NCI-H146 (cell line): ENCODE measurements around the gene NXPE3.
"Not testable (repeated sequence)": the region's sequence is repeated elsewhere in the genome, so short reads cannot be mapped to it uniquely, and the experiment has no call there.

ENCODE experiments used
- DNase-seq: peaks from one replicate; lab custom pipeline; 2025; lab: John Stamatoyannopoulos, UW

Gene NXPE3

GRCh38 chr3:101851850-101852714 lies 73.1 kb downstream of the NXPE3 start:
- no peak for DNase-seq

DNA sequence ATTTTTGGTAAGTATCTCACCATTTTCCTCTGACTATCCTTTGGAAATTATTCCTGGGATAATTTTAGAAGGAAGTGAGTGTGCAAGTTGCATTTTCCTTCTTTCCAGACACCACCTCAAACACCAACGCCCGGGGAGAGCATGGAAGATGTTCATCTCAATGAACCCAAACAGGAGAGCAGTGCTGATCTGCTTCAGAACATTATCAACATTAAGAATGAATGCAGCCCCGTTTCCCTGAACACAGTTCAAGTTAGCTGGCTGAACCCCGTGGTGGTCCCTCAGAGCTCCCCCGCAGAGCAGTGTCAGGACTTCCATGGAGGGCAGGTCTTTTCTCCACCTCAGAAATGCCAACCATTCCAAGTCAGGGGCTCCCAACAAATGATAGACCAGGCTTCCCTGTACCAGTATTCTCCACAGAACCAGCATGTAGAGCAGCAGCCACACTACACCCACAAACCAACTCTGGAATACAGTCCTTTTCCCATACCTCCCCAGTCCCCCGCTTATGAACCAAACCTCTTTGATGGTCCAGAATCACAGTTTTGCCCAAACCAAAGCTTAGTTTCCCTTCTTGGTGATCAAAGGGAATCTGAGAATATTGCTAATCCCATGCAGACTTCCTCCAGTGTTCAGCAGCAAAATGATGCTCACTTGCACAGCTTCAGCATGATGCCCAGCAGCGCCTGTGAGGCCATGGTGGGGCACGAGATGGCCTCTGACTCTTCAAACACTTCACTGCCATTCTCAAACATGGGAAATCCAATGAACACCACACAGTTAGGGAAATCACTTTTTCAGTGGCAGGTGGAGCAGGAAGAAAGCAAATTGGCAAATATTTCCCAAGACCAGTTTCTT lies 74.2 kb downstream of the NXPE3 start:
- no peak for DNase-seq

DNA sequence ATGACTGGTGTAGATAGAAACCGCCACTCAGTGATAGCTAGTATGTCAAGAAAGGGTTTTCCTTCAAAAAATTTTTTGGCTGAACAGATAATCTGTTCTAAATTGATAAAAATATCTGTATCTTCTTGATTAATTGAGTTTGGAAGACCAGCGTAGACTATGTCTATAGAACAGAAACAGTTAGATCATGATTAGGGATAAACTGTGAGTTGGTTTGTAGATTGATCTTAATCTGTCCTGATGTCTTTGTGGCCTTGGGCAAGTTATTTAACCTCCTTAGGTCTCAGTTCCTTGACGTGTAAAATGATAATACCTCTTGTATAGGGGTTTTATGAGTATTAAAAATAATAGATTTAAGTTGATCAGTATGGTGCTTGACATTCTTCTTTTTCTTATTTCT lies 75.0 kb downstream of the NXPE3 start:
- no peak for DNase-seq

- no peak for DNase-seq
Observed at GRCh38 chr3:101854608-101855304, 75.7 kb downstream of the NXPE3 start.

- DNase-seq = no peak
Observed at GRCh38 chr3:101857301-101857741, 78.3 kb downstream of the NXPE3 start.

DNA sequence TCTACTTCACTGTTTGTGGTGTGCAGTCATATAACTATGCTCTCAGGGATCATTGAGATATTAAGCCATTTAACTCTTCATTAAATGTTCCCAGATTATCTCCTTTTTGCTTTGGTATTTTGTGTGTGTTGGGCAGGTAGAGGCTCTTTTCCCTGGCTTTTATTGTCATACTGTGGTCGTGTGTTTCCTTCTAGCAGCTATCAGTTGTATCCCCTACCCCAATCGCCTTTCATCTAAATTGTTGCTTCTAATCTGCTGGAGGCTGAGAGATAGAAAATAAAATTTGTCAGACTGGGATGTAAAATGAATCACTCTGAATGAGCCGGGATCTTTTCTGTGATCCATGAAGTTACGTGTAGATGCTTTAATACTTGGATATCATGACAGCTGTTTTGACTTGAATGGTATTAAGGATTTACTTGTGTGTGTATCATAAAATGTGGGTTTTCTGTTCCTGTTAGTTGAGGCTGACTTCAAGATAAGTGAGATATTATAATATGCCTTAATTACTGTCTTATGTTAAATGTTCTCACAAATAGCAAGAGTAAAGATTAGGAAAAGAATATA lies 79.5 kb downstream of the NXPE3 start:
- DNase-seq = no peak

DNA sequence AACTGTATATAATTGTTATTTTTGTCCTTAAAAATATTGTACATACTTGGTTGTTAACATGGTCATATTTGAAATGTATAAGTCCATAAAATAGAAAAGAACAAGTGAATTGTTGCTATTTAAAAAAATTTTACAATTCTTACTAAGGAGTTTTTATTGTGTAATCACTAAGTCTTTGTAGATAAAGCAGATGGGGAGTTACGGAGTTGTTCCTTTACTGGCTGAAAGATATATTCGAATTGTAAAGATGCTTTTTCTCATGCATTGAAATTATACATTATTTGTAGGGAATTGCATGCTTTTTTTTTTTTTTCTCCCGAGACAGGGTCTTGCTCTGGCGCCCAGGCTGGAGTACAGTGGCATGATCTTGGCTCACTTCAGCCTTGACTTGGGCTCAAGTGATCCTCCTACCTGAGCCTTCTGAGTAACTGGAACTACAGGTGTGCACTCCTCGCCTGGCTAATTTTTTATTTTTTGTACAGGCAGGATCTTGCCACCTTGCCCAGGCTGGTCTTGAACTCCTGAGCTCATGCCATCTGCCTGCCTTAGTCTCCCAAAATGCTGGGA lies 81.0 kb downstream of the NXPE3 start:
- DNase-seq = no peak

DNA sequence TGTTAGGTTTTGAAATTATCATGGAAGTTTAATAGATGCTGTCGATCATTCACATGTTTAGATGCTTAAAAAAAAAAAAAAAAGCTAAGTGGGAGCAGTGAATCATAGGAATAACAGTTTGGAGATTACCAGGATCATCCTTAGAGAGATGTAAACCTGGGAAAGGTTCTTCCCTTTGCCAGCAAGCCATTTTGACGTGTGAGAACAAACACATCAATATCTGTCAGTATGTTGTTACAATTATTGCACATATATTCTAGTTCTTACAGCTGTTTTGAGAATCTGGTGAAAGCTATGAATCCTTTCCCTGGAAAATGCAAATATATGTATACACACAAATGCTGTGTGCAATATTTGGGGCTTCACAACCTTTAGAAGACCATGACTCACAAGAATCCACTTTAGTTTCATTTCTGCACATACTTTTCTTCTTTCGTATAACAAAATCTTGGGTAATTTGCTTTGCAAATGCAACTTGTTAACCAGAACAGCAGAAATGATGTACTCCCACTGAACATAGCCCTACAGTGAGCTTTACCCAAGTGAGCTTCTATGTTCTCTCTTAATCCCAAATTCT lies 82.3 kb downstream of the NXPE3 start:
- DNase-seq = no peak

DNA sequence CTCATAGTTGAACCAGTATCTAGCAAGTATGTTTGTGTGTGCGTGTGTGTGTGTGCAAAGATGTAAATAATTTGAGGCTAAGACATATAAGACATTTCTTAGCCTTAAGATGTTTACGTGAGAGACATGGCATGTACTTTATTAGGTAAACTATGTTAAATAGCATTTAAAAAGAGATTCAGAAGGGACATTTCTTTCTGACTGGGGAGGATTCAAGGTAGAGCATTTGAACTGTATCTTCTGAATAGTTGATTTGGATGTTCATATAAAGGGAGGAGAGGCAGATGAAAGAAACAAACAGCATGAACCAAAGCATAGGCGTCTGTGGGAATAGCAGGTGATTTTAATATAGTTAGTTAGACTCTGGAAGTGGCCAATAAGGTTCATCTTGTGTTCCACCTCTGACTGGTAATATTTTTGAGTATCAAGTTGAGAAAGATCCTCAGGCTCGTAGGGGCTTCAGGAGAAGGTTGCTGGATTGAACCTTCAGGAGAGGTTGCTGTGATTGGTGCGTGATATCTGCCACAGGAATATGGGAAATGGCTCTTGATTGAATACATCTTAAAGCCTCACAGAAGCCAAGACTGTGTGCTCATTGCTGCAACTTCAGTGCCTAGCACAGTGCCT lies 82.9 kb downstream of the NXPE3 start:
- DNase-seq = no peak

DNA sequence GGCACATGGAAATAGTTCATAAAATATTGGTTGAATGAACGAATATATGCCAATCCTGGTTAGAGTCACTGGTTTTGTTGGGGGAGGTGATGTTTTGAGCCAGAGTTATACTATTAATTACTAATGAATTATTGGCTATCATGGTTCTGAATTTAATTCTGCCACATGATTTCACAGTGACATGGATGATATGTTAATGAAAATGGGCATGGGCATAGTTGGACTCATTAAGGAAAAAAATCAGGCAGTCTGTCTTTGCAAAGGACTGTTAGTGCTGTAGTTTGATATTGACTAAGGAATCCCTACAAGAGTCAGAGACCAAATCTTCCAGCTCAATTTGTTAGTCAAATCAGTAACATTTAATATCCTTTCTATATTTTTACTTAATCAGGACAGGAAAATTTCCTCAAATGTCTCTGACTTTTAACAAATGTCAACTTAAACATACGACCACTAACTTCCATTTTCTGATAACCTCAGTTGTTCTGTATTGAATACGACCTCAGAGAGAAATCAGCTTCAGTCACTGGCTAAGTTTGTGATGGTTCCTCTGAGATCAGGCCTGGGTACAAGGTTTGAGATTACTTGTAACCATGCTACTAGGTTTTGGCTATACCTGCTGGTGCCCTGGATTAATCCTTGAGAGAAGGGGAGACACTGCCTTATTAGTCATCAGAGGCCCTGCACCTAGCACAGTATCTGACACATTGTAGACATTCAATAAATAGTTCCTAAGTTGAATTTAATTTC lies 83.6 kb downstream of the NXPE3 start:
- DNase-seq = no peak

DNA sequence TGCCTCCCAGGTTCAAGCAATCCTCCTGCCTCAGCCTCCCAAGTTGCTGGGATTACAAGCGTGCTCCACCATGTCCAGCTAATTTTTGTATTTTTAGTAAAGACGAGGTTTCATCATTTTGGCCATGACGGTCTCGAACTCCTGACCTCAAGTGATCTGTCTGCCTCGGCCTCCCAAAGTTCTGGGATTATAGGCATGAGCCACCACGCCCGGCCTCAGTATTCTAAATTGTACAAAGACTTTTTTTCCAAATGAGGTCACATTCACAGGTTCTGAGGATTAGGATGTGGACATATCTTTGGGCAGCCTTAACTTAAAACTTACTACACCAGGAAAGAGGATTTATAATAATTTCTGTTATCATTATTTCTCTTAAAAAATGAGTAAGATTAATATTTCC lies 85.9 kb downstream of the NXPE3 start:
- DNase-seq = not testable (repeated sequence)

DNA sequence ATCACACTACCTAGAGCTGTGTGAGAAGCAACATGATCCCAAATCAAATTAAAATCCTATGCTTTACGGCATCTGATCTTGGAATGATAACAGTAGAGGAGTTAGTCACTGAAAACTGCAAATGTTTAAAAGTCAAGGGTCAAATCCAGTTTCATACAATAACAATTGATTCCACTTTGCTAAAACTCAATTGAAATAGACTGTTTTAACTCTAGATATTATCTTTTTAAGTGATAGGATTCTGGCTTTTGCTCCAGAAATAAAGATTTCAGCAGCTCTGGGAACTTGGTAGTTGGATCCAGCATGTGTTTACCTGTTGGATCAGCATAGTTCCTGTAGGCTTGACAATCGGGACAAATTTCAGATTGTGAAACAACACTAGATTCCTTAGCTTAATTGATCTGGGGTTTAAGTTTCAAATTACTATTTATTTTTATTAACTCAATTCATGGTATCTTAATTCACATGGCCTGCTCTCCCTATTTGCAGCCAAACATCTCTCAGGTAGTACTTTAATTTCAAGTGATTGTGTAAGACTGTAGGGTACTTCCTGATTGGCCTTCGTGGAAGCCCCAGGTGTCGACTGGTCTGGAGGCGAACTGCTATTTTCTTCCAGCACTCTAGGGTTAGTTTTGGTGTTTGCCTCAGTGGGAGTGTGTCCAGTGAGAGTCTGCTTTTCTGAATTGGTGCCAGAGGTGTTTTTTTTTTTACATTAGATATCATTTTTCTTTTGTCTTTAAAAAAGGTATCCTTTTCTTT lies 86.9 kb downstream of the NXPE3 start:
- DNase-seq = no peak

GRCh38 chr3:101867511-101867910 lies 88.5 kb downstream of the NXPE3 start:
- no peak for DNase-seq

- no peak for DNase-seq
Observed at GRCh38 chr3:101867996-101868395, 89.0 kb downstream of the NXPE3 start.

DNA sequence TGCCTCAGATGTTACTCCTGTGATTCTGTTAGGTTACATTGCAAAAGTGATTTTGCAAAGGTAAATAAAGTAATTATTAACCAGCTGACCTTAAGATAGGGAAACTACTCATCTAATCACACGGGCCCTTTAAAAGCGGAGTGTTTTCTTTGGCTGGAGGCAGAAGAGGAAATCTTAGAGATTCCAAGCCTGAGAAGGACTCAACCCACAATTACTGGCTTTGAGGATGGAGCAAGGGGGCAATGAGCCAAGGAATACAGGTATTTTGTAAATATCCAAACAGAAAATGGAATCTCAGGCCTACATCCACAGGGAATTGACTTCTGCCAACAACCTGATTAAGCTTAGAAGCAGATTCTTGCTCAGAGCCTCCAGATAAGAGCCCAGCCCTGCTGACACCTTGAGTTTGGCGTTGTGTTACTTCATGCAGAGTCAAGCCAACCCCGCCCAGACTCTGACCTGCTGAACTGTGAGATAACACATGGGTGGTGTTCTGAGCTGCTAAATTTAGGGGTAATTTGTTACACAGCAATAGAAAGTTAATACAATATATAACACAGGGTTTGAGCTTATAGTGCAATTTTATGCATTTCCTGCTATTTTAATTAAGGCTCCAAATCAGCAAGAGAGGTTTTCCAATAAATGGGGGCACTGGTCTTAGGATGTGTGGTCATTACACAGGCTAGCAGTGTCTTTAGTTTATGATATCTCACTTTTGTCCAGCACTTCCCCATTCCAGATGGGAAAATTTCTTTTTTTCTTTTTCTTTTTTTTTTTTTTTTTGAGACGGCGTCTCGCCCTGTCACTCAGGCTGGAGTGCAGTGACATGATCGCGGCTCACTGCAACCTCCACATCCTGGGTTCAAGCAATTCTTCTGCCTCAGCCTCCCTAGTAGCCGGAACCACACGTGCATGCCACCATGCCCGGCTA lies 89.8 kb downstream of the NXPE3 start:
- no peak for DNase-seq

- no peak for DNase-seq
Observed at GRCh38 chr3:101870138-101870537, 91.1 kb downstream of the NXPE3 start.

DNA sequence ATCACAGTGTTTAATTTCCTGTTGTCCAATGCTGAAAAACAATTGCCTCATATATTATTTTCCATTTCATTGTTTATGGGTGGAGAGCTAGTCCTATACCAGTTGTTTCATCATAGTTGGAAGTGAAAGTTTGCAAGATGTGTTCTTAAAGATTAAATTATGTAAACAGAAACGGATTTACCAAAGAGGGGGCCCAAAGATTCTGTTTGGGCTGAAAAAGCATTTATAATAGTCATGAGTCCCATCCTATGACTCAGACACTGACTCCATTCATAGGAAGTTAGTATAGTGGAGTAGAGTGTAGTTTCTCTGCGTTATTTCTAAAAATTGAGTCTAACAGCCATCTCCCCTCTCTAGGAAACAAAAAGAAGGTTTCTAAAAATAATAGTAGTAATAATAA lies 94.6 kb downstream of the NXPE3 start:
- DNase-seq = no peak

DNA sequence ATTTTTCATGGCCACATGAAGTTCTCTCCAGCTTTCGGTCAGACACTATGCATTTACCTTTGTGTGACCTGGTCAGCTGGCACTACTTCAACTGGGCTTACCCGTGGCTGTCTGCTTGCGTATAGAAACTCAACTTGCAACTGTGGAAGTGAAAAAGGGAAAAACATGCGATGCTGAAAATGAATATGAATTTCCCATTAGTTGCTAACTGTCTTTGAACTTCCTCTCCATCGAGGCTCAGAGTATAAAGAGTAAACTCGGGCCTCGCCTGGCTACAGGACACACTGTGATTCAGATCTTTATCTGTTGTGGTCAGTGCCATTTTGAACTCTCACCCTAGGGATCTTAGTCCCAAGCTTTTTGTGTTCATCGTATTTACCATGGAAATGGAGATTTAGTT lies 97.1 kb downstream of the NXPE3 start:
- DNase-seq = no peak
